ENCODE data around the gene PLET1.

PLET1 gene

DNA sequence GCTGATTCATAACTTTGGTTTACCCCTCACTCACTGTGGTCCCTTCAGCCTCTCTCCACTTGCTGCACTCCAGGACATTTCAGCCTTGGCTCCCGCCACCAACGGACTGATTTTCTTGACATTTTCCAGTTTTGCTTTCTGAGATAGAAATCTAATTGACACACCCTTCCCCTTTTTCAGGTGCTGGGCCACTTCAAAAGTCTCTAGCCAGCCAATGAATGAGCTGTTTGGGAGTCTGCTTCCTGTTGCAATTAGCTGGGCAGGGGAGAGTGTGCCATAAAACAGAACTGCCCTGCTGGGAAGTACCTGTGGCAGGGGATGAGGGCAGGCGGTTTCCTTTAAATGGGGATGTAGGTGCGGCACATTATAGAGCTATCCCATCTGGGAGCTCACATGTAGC lies 21.1 kb upstream of the PLET1 start:
- DNase-seq (ENCODE audit: low read depth in 3 of 3): no peak

DNA sequence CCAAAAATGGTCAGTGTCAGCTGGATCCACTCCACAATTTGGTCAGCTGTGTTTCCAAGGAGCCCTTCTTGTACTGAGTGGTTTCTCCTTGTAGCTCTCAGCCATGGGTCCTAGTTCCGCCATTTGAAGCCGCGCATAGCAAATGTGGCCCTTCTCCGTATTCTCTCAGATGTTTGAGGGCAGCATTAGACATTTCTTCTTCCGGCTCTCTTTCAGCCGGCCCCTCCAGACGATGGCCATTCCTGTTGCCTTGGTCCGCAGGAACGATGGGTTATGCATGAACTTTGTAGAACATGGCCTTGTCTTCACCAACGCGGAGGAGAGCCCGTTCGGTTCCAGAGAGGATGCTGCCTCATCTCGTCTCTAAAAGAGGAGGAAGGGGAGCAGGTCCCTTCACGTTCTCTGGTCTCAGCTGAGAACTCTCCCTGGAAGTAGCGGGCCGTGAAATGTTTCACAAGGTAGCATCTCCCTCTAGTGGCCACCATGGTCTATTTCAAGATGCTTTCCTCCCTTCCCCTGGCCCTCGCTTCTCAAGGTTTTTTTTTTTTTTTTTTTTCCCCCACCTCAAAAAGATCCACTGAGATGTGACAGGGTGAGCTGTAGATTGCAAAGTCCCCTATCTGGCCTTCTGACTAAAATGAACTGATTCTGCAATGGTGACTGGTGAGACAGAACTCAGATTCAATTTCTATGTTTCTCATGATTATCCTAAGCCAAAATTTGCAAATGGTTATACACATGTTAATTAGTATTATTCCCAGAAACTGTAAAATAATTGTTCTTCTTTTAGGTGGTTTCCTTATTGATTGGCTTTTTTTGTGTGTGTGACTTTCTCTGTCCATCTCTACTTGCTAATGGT lies 19.8 kb upstream of the PLET1 start:
- DNase-seq (ENCODE audit: low read depth in 3 of 3): peak; percentile 33 to 48 (median 48)

DNA sequence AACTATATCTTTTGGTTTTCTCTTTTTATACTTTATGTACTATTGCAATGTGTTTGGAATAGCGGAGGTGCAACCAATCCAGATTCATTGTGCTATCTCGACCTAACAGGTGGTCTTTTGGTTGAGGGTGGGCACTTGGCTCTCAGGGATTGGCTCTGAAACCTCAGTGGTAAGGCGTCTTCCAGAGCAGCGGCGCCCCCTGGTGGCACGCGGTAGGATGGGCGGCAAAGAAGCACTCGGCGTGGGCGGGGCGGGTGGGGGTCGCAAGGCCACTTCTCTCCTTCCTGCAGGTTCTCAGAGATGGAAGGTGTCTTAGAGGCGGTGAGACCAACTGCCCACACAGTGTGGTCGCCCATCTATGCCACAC lies 19.2 kb upstream of the PLET1 start:
- peak; percentile 54 to 71 (median 56) for DNase-seq (ENCODE audit: low read depth in 3 of 3)

DNA sequence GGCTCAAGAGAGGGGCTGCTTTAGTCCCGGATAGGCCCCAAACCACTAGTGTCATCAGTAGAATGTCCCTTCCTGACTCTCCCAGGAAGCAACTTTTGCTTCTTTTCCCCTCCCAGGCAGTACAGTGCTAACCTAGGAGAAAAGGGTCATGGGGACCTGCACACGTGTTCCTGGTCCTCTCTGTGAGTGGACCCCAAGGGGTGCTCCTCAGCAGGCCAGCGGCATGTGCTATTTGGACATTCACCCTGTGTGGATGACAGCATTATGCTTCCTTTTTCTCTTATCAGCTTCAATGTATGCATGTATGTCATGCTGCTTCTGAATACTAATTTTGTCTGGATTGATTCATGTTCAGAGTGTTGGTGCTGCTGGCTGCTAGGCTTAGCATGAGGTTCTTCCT lies 18.1 kb upstream of the PLET1 start:
- DNase-seq (ENCODE audit: low read depth in 3 of 3): no peak

DNA sequence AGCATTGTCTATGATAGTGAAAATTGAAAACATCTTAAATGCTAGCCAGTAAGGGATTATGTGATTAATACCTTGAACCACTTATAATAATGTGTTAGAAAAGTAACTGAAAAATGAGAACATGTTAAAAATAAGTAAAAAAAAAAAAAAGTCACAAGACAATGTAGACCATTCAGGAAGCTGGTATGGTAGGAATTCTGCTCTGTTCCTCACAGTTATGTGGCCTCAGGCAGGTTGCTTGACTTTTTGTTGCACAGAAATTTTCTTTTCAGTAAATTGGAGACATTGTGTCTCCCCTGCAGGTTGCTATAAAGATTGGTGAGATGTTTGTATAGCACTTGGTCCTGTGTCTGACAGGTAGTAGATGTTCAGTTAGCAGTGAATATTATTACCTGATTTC lies 17.3 kb upstream of the PLET1 start:
- no peak for DNase-seq (ENCODE audit: low read depth in 3 of 3)

DNA sequence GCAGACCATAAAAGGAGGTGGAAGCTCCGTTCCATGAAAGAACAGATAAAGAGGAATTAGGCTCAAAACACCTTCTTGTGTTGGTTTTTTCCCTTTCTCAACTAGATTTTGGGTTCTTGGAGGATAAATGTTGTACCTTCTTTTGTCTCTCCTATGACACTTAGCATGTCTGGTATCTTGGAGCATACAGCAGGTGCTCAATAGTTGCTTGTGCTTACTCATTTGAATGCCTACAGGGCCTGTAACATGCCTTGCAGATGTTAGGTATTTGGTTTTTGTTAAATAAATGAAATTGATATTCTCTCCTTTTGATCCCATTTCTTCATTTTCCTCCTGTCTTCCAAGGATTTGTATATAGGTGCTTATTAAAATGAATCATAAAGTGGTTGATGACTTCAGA lies 16.4 kb upstream of the PLET1 start:
- no peak for DNase-seq (ENCODE audit: low read depth in 3 of 3)

DNA sequence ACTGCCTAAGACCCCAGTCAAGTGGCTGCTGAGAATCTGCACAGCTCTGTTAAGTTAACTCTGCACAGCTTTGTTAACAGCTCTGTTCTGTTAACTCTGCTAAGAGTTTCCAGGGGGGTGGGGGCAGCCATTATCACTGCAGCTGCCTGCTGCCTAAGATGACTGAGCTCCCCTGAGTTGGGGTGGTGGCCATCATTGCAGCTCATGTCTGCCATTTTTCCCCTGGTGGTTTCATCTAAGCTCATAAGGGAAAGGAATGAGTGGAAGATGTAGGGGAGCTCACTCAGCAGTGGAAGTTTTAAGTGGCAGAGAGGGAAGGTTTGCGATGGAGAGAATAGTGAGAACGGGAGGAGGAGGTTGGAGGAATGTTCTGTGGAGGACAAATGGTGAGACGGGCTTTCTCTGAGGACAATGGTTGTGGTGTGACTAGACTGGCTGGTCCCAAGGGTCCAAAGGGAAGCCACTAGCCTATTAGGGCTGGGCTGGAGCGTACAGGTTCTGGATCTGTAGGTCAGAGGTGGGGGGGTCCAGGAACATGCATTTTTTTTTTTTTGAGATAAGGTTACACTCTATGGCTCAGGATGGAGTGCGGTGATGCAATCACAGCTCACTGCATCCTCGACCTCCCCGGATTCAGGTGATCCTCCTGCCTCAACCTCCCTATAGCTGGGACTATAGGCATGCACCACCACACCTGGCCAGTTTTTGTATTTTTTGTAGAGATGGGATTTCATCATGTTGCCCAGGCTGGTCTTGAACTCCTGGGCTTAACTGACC lies 13.5 kb upstream of the PLET1 start:
- DNase-seq (ENCODE audit: low read depth in 3 of 3): no peak

DNA sequence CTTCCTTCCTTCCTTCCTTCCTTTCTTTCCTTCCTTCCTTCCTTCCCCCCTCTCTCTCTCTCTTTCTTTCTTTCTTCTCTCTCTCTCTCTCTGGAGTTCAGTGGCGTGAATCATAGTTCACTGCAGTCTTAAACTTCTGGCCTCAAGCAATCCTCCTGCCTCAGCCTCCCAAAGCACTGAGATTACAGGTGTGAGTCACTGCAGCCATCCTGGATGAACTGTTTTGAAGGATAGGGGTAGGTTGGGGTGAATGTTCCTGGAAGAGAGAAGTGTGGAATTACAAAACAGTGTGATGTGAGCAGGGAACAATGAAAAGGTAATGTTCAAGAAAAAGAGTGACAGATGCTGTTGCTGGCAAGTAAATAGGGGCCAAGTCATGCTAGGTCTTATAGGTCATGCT lies 12.4 kb upstream of the PLET1 start:
- no peak for DNase-seq (ENCODE audit: low read depth in 3 of 3)

DNA sequence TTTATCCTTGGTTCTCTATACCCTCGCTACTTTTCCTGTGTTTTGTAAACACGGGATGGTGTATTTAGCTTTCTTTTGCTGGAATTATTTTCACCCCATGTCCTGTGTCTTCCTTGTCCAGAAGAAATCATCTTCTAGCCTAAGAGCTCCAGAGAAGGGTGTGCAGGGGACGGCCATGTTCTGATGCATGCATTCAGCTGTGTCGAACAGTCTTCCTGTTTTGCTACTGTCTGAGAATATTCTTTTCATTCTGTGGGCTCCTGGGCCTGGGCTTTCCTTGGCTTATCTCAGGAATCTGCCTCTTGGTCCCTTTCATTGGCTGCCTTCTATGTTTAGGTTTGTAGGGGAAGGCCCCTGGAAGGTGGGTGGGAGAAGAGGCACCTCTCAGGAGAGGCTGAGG lies 10.6 kb upstream of the PLET1 start:
- DNase-seq (ENCODE audit: low read depth in 3 of 3): no peak

DNA sequence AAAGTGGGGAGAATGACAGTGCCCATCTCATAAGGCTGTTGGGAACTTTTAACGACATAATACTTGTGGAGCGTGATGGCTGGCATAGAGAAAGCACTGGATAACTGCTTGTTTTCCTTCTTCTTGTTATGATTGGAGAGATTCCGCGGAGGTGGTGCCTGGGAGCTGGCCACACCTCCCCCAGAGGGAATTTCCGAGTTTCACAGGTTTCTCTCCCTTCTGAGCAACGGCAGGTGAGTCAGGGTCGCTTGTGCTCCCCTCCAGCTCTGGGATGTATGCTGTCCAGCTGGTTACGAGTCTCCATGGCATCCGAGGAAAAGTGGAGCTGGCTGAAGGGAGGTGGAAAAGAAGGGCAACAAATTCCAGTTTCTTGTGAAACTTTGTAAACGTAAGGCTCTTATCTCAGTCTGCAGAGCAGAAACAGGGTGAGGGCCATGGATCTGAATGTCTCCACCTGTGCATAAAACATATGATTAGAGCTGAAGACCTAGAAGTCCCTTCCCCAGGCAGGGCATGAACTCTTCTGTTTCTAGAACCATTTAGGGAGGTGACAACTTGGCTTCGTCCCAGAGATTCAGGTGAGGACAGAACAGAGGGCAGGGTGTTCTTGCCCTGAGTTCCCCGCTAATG lies 10.0 kb upstream of the PLET1 start:
- DNase-seq (ENCODE audit: low read depth in 3 of 3): no peak

DNA sequence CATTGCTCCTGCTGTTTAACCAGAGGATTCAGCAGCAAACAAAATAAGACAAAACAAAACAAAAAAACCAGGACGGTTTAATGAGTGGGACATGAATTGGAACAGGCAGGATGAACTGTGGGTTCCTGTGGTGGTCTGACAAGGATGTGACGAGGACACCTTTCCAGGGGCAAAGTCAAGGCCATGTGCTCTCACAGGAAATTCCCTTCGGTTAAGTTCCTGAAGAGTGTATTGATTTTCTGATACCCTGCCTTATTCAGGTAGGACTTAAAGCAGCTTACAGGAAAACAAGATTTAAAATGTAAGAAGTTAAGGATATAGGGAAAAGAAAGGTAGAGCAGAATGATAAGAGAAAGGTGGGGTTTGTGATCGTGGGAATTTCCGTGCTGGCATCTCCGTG lies 8.5 kb upstream of the PLET1 start:
- no peak for DNase-seq (ENCODE audit: low read depth in 3 of 3)

DNA sequence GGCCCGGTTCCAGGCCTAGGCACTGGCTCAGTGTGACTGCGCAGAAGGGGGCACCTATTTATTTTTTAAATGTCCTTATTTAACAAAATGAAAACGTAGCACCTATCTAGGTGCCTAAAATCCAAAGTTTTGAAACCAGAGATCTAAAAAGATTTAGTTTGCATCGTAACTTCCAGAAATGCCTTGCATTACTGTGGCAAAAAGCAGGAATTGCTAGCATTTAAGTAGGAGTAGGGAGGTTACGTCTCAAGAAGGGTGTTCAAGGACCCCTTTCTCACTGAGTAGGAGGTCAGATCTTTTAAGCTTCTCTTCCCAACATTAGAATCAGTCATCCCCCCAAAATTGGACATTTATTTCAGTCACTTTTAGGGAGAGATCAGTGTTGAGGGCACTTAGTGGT lies 7.7 kb upstream of the PLET1 start:
- no peak for DNase-seq (ENCODE audit: low read depth in 3 of 3)

DNA sequence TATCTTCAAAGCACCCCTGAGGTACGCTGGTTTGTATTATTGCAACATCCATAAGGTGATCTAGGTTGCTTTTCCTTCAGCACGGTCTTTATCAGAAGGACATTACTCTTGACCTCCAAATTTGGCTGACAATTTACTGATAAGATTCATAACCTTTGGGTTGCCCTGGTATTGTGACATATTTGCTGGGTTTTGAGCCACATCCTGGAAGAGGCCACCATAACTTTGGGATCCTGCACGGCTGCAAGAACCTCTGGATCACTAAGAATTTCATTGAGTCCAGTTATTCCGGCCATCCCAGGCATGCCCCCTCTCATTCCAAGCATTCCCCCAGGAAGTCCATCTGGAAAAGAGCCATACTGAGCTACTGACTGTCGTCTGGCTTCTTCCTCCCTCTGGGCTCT lies 6.5 kb upstream of the PLET1 start:
- no peak for DNase-seq (ENCODE audit: low read depth in 3 of 3)

DNA sequence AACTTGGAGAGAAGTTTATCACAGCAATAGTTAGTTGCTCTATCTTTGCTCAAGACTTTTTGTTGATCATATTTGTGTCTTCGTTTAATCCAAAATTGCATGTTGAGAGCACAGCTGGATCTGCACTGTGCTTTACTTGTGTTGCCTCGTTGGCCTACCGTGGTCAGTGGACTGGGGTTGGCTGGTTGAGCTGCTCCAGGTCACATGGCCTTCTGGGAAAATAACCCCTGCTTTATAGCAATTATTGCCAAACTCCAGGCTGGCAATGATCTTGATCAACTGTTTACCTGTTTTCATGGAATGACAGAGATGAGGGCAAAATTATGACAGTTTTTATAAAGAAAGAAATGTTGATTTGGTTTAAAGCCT lies 5.7 kb upstream of the PLET1 start:
- no peak for DNase-seq (ENCODE audit: low read depth in 3 of 3)

DNA sequence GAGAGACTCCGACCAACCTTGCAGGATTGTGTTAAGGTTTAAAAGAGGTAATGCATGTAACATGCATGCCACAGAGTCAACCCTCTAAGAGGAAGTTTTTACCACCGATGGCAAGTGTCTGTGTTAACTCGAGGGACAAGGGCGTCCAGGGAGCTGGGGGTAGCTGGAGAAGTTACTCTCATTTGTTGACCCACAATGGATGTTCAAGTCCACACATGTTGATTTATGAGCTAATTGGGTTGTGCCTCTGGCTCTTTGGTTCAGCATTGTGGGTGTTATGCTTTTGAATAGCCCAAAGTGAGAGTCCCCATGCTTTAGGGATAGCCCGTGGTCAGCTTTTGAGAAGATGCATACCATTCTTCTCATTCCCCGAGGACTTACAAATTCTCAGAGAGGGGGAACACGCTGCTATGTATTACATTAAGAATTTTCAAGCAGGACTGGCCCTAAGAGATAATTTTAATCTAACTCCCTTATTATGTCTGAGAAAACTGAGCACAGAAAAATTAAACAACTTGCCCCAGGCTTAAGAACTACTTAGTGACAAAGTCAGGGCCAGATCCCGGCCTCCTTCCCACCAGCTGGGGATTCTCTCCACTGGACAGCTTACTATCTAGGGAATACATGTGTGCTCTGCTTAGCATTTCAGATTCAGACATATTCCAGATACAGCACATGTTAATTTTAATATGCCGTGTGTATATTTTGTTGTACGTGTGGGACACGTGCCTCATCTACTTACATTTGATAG lies 5.2 kb upstream of the PLET1 start:
- DNase-seq (ENCODE audit: low read depth in 3 of 3): no peak

DNA sequence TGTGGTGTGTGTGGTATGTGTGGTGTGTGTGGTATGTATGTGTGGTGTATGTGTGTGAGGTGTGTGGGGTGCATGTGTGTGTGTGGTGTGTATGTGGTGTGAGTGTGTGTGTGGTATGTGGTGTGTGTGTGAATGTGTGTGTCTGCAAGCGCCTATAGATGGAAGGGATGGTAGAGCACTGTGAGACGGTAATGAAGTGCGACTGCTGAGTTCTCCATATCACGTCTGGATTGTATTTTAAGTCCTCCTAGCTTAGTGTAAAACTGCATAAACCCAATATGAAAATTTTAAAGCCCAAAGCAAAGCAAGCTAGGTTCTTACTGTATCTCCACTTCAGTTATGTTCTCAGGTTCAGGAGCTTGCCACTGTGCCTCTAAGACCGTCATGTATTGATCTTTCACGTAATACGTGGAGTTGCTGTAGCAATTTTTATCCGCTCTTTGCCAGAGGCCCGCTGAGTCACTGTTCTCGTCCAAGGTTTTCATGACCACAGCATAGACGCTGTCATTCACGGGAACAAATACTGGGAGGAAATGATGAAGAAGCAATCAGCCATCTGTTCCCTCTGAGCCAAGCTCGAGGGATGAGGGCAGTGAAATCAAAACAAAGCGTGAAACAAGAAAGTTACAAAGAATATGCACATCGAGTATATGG lies 5.5 kb downstream of the PLET1 start:
- DNase-seq (ENCODE audit: low read depth in 3 of 3): no peak

DNA sequence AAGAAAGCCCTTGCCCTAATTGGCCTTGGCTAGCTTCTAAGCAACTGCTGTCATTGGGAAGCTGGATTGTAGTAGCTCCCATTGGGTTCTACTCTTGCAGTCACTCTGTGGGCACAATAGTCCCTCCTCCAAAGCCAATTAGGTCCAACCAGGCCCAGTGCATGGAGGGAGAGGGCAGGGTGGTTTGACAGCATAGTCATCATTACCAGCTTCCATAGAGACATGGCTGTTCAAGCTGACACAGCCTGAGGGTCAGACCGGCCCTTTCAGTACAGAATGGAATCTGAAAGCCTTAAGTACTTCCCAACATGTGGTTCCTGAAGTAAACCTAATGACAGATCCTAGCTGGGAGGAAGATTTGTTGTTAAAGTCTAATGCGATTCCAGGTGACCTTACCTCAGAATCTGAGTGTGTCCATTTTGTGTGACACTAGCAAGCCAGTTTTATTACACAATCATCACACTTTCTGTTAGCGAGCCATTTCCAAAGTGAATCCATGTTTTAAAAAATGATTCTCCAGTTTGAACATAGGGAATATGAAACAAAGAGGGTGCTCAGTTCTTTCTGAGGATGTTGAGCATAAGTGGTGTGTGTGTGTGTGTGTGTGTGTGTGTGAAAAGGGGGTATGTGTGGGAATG lies 6.9 kb downstream of the PLET1 start:
- no peak for DNase-seq (ENCODE audit: low read depth in 3 of 3)

DNA sequence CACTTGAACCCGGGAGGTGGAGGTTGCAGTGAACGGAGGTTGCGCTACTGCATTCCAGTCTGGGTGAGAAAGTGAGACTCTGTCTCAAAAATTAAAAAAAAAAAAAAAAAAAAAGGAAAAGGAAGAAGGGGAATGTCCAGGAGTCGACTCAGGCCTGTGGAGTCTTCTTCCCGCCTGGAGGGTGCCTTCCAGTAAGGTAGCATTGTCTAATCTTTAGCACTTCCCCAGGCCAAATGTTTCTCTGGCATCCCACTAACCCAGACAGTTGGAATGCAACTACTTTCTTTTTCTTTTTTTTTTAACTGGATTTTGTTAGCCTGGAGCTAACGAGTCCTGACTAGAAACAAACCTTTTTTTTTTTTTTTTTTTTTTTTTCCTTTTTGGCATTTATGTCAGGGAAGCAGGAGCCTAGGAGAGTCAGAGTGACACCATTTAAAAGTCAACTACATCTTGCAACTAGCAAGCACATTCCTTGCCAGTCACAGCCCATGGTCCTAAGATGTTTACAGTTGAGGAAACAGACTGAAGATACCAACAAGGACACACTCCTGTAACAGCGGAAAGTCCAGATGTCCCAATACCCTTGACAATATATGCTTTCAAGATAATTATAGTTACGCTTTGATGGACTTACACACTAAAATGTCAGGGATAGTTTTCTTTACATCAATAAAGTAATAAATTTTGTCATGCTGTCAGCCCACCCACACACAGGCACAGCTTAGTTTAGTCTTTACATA lies 10.6 kb downstream of the PLET1 start:
- no peak for DNase-seq (ENCODE audit: low read depth in 3 of 3)

DNA sequence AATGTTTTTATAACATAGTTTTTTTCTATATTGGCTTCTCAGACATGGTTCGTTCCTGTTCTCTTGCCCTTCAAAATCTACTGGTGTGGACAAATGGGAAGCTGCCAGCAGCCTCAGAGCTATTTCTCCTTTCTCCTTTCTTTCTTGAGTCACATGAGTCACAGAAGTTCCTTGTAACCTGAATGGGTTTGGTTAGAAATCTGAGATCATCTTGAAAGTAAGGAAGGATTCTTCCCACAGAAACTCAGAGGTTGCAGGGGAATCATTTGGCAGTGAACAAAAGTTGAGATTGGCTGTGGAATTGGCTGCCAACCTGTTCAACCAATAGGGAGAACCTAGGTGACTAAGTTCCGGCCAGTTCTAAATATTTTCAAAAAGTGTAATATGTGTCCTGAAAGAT lies 12.5 kb downstream of the PLET1 start:
- no peak for DNase-seq (ENCODE audit: low read depth in 3 of 3)

DNA sequence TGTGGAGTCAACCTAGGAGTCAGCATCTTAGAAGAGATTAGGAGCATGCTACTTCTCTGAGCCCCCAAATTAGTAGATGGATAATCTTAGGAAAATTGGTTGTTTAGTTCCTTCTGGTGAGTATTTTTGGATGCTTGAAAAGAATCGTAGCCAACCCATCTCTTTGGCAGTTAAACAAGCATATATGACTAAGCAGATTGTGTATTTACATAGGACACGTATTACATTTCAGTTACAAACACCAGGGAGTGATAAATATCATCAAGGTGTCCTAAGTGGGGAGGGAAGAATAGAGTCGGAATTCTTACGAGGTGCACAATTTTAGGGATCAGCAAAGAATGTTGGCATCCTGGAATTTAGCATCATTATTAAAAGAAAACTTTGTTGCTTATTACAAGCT lies 13.5 kb downstream of the PLET1 start:
- no peak for DNase-seq (ENCODE audit: low read depth in 3 of 3)

DNA sequence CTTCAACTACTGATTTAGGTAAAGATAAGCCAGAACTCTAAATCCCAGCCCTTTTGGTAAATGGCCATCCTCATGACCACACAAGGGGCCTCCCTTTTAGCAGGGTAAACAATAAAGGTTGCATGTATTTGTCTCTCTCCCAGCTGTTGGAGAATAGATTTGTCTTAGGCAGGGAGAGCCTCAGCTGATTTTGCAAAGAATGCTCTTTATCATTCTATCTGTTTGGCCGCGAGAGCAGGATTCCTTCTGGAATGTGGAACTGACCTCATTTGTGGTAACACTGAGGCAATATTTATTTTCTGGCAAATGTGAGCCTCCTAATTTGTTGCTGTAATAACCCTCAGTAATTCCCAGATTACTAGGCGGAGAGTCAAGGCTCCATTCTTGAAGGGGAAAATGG lies 19.2 kb downstream of the PLET1 start:
- DNase-seq (ENCODE audit: low read depth in 3 of 3): no peak
